Measurements from ENCODE around the gene RBP5.
A peak's percentile ranks its signal among the peaks of the same experiment; 100 is the strongest.

- no peak for TF ChIP-seq CTCF (IDR thresholded peaks at IDR 0.05 in 8 of 11, conservative IDR thresholded peaks at IDR 0.05 in 3 of 11)
- no peak for TF ChIP-seq POLR2A (IDR thresholded peaks at IDR 0.05)
- TF ChIP-seq POLR2AphosphoS5 (IDR thresholded peaks at IDR 0.05): peak in 1 of 3 donors; percentile 16
These were observed 2.8 kb upstream of the RBP5 start for GRCh38 chr12:7131502-7131866.

Measured in spleen (tissue), 7 donors.